A673 (cell line): ENCODE results near the gene TRIM52.

ENCODE experiments used
- CTCF ChIP-seq: fragments of 300-800, 200-600 bp; sonication (generic); conservative IDR thresholded peaks from 2 replicates; pipeline ENCODE4 v1.5.1; 2017; ENCODE audit warnings: low read depth, mild to moderate bottlenecking, antibody characterized with exemption, low read length, moderate library complexity, mixed read lengths
- EZH2 ChIP-seq: fragments of 200-600 bp; sonication (generic); IDR thresholded peaks from 2 replicates; pipeline ENCODE4 v1.6.1; 2017; ENCODE audit warnings: borderline replicate concordance, low read depth, mild to moderate bottlenecking, mixed read lengths, antibody characterized with exemption, low read length; ENCODE audit not compliant: poor library complexity, severe bottlenecking

- no peak for TF ChIP-seq CTCF
- TF ChIP-seq EZH2 = no peak
Observed at GRCh38 chr5:181229996-181230395, 30.9 kb downstream of the TRIM52 start.
